ENCODE measurements around the gene CCNY.

The CCNY gene

GRCh38 chr10:35463878-35464277, 127.6 kb downstream of the CCNY start:
- no peaks in the 10 kb centered on the region for H3F3A ChIP-seq (ENCODE audit: low read depth)
- H3K9me2 ChIP-seq (replicated peaks; ENCODE audit: low read depth, low read length), result no peaks in the 10 kb centered on the region
- no peak overlapping the region for H2AFZ ChIP-seq (ENCODE audit: low read length)
- peaks cover 100% of the 10 kb centered on the region for H3K79me2 ChIP-seq (ENCODE audit: insufficient read depth, low read length)
- no peaks in the 10 kb centered on the region for H3K27me3 ChIP-seq (ENCODE audit: insufficient read depth, low read length, poor library complexity, severe bottlenecking)
- no peaks in the 10 kb centered on the region for H3K9me3 ChIP-seq (ENCODE audit: insufficient read depth, low read depth, low read length)
- peaks cover 43% of the 10 kb centered on the region for H3K4me1 ChIP-seq (ENCODE audit: insufficient read depth, low read length, poor library complexity, severe bottlenecking)
- H3K36me3 ChIP-seq (ENCODE audit: insufficient read depth, low read length), result no peaks in the 10 kb centered on the region
- TF ChIP-seq EZH2phosphoT487 (IDR thresholded peaks at IDR 0.05; ENCODE audit: borderline replicate concordance) (no peak), CTCF (conservative IDR thresholded peaks at IDR 0.05; ENCODE audit: low read length) (no peak)
- peaks cover 56% of the 10 kb centered on the region for H4K20me1 ChIP-seq (ENCODE audit: insufficient read depth, low read length, poor library complexity, severe bottlenecking)
- H3K4me2 ChIP-seq (ENCODE audit: low read depth, low read length, poor library complexity, severe bottlenecking), result no peak overlapping the region
- no peak overlapping the region for H3K9ac ChIP-seq (ENCODE audit: low read depth, low read length, poor library complexity, severe bottlenecking)
- no peak overlapping the region for H3K4me3 ChIP-seq (ENCODE audit: low read length, poor library complexity, severe bottlenecking)

GRCh38 chr10:35464825-35465456, 128.6 kb downstream of the CCNY start:
- Histone ChIP-seq H3K4me3 (ENCODE audit: low read length, poor library complexity, severe bottlenecking) (no peak overlapping the region), H3K36me3 (ENCODE audit: insufficient read depth, low read length) (no peaks in the 10 kb centered on the region), H3K4me1 (ENCODE audit: insufficient read depth, low read length, poor library complexity, severe bottlenecking) (peaks cover 50% of the 10 kb centered on the region), H3K27me3 (ENCODE audit: insufficient read depth, low read length, poor library complexity, severe bottlenecking) (no peaks in the 10 kb centered on the region), H3K4me2 (ENCODE audit: low read depth, low read length, poor library complexity, severe bottlenecking) (no peak overlapping the region), H3K79me2 (ENCODE audit: insufficient read depth, low read length) (peaks cover 100% of the 10 kb centered on the region), H3F3A (ENCODE audit: low read depth) (no peaks in the 10 kb centered on the region), H3K9me2 (replicated peaks; ENCODE audit: low read depth, low read length) (no peaks in the 10 kb centered on the region), H2AFZ (ENCODE audit: low read length) (no peak overlapping the region), H4K20me1 (ENCODE audit: insufficient read depth, low read length, poor library complexity, severe bottlenecking) (peaks cover 56% of the 10 kb centered on the region), H3K9ac (ENCODE audit: low read depth, low read length, poor library complexity, severe bottlenecking) (no peak overlapping the region), H3K9me3 (ENCODE audit: insufficient read depth, low read depth, low read length) (no peaks in the 10 kb centered on the region)
- TF ChIP-seq CTCF (conservative IDR thresholded peaks at IDR 0.05; ENCODE audit: low read length) (no peak), EZH2phosphoT487 (IDR thresholded peaks at IDR 0.05; ENCODE audit: borderline replicate concordance) (no peak)

- no peak for TF ChIP-seq EZH2phosphoT487 (IDR thresholded peaks at IDR 0.05; ENCODE audit: borderline replicate concordance)
- Histone ChIP-seq H4K20me1 (ENCODE audit: insufficient read depth, low read length, poor library complexity, severe bottlenecking) (peaks cover 53% of the 10 kb centered on the region), H3K79me2 (ENCODE audit: insufficient read depth, low read length) (peaks cover 100% of the 10 kb centered on the region), H3K4me2 (ENCODE audit: low read depth, low read length, poor library complexity, severe bottlenecking) (no peak overlapping the region), H3K4me3 (ENCODE audit: low read length, poor library complexity, severe bottlenecking) (no peak overlapping the region), H3K27me3 (ENCODE audit: insufficient read depth, low read length, poor library complexity, severe bottlenecking) (no peaks in the 10 kb centered on the region), H3K9me2 (replicated peaks; ENCODE audit: low read depth, low read length) (no peaks in the 10 kb centered on the region), H2AFZ (ENCODE audit: low read length) (no peak overlapping the region), H3F3A (ENCODE audit: low read depth) (no peaks in the 10 kb centered on the region), H3K9ac (ENCODE audit: low read depth, low read length, poor library complexity, severe bottlenecking) (no peak overlapping the region), H3K4me1 (ENCODE audit: insufficient read depth, low read length, poor library complexity, severe bottlenecking) (peaks cover 49% of the 10 kb centered on the region), H3K36me3 (ENCODE audit: insufficient read depth, low read length) (no peaks in the 10 kb centered on the region), H3K9me3 (ENCODE audit: insufficient read depth, low read depth, low read length) (no peaks in the 10 kb centered on the region)
Observed at GRCh38 chr10:35465673-35466072, 129.4 kb downstream of the CCNY start.

- H3K4me1 ChIP-seq (ENCODE audit: insufficient read depth, low read length, poor library complexity, severe bottlenecking), result peaks cover 48% of the 10 kb centered on the region
- H4K20me1 ChIP-seq (ENCODE audit: insufficient read depth, low read length, poor library complexity, severe bottlenecking), result peaks cover 48% of the 10 kb centered on the region
- no peaks in the 10 kb centered on the region for H3K9me3 ChIP-seq (ENCODE audit: insufficient read depth, low read depth, low read length)
- H3K4me3 ChIP-seq (ENCODE audit: low read length, poor library complexity, severe bottlenecking), result no peak overlapping the region
- peaks cover 100% of the 10 kb centered on the region for H3K79me2 ChIP-seq (ENCODE audit: insufficient read depth, low read length)
- no peak overlapping the region for H3K4me2 ChIP-seq (ENCODE audit: low read depth, low read length, poor library complexity, severe bottlenecking)
- no peaks in the 10 kb centered on the region for H3K9me2 ChIP-seq (replicated peaks; ENCODE audit: low read depth, low read length)
- H3K36me3 ChIP-seq (ENCODE audit: insufficient read depth, low read length), result no peaks in the 10 kb centered on the region
- H3K27me3 ChIP-seq (ENCODE audit: insufficient read depth, low read length, poor library complexity, severe bottlenecking), result no peaks in the 10 kb centered on the region
- TF ChIP-seq EZH2phosphoT487 (IDR thresholded peaks at IDR 0.05; ENCODE audit: borderline replicate concordance), result no peak
- TF ChIP-seq CTCF (conservative IDR thresholded peaks at IDR 0.05; ENCODE audit: low read length), result no peak
- H3F3A ChIP-seq (ENCODE audit: low read depth), result no peaks in the 10 kb centered on the region
- no peak overlapping the region for H2AFZ ChIP-seq (ENCODE audit: low read length)
- no peak overlapping the region for H3K9ac ChIP-seq (ENCODE audit: low read depth, low read length, poor library complexity, severe bottlenecking)
Observed at GRCh38 chr10:35466170-35466569, 129.9 kb downstream of the CCNY start.

All from Loucy (cell line).